Measurements from ENCODE around the gene RTN3. TPM values are rescaled to one million over a fixed set of nuclear protein-coding genes. Genes with fewer than 3 reads are reported as not detected.
A peak's percentile ranks its signal among the peaks of the same experiment; 100 is the strongest.

RTN3 gene
- total RNA-seq, 4 donors from 2014 or later, result 78.4 to 115 (median 94.2) TPM

GRCh38 chr11:63729326-63729725 is 48.0 kb downstream of the RTN3 start:
- ATAC-seq, result no peak
- Histone ChIP-seq H3K27me3 (no peaks in the 10 kb centered on the region), H3K9me3 (no peaks in the 10 kb centered on the region), H3K36me3 (no peaks in the 10 kb centered on the region), H3K4me1 (no peaks in the 10 kb centered on the region), H3K4me3 (no peak overlapping the region), H3K27ac (no peak overlapping the region)
- TF ChIP-seq POLR2AphosphoS5 (IDR thresholded peaks at IDR 0.05), result no peak
- TF ChIP-seq CTCF (IDR thresholded peaks at IDR 0.05), result no peak
- WGBS, 2 donors (ENCODE audit: low coverage in 1 of 2), result 63 to 87% methylated on average over 2 to 3 of the region's 3 CpGs

- ATAC-seq, result no peak
- Histone ChIP-seq H3K27ac (no peak overlapping the region), H3K36me3 (no peaks in the 10 kb centered on the region), H3K27me3 (no peaks in the 10 kb centered on the region), H3K4me3 (no peak overlapping the region), H3K9me3 (no peaks in the 10 kb centered on the region), H3K4me1 (peaks cover 0 to 19% (median 0%) of the 10 kb centered on the region in 3 donors)
- no peak for TF ChIP-seq POLR2AphosphoS5 (IDR thresholded peaks at IDR 0.05)
- TF ChIP-seq CTCF (IDR thresholded peaks at IDR 0.05), result no peak
- TF ChIP-seq POLR2A (IDR thresholded peaks at IDR 0.05), result no peak
- TF ChIP-seq EP300 (IDR thresholded peaks at IDR 0.05), result no peak
- 81 to 93% methylated on average over 4 of the region's 4 CpGs for WGBS, 2 donors (ENCODE audit: low coverage in 1 of 2)
These were observed 55.6 kb downstream of the RTN3 start for GRCh38 chr11:63736864-63737263.

- Histone ChIP-seq H3K36me3 (no peaks in the 10 kb centered on the region), H3K27ac (peak overlapping the region in 1 of 4 donors; percentile 2), H3K4me1 (peaks cover 0 to 19% (median 0%) of the 10 kb centered on the region in 3 donors), H3K4me3 (no peak overlapping the region), H3K9me3 (no peaks in the 10 kb centered on the region), H3K27me3 (no peaks in the 10 kb centered on the region)
- no peak for TF ChIP-seq EP300 (IDR thresholded peaks at IDR 0.05)
- TF ChIP-seq POLR2AphosphoS5 (IDR thresholded peaks at IDR 0.05), result no peak
- TF ChIP-seq CTCF (IDR thresholded peaks at IDR 0.05), result no peak
- TF ChIP-seq POLR2A (IDR thresholded peaks at IDR 0.05), result no peak
- 13 to 52% methylated on average over 1 of the region's 1 CpG for WGBS, 2 donors (ENCODE audit: low coverage in 1 of 2)
- ATAC-seq, result no peak
These were observed 56.4 kb downstream of the RTN3 start for GRCh38 chr11:63737718-63738117.

- Histone ChIP-seq H3K27me3 (no peaks in the 10 kb centered on the region), H3K4me1 (peaks cover 0 to 19% (median 0%) of the 10 kb centered on the region in 3 donors), H3K36me3 (no peaks in the 10 kb centered on the region), H3K27ac (peak overlapping the region in 2 of 4 donors; percentile 8 to 33), H3K9me3 (no peaks in the 10 kb centered on the region), H3K4me3 (no peak overlapping the region)
- no peak for TF ChIP-seq EP300 (IDR thresholded peaks at IDR 0.05)
- TF ChIP-seq POLR2AphosphoS5 (IDR thresholded peaks at IDR 0.05), result peak; percentile 27
- TF ChIP-seq CTCF (IDR thresholded peaks at IDR 0.05), result peak; percentile 91 to 98 (median 92)
- no peak for TF ChIP-seq POLR2A (IDR thresholded peaks at IDR 0.05)
- peak; percentile 46 for ATAC-seq
- WGBS, 2 donors (ENCODE audit: low coverage in 1 of 2), result 15 to 17% methylated on average over 8 of the region's 8 CpGs
These were observed 57.5 kb downstream of the RTN3 start for GRCh38 chr11:63738720-63739360.

All from gastroesophageal sphincter (tissue), 4 donors.